Breast epithelium (tissue), 3 donors: ENCODE data around the gene LYSMD3.

Experiments used
- POLR2A ChIP-seq: fragments of 450-650 bp; IDR thresholded peaks from one replicate; pipeline ENCODE4 v1.6.1; 2016; ENCODE audit warnings: antibody characterized with exemption, mild to moderate bottlenecking, moderate library complexity
- POLR2AphosphoS5 ChIP-seq, 3 donors: sonication (generic); formaldehyde crosslinking; IDR thresholded peaks; one replicate each; pipeline ENCODE4 v1.6.1; 2017; ENCODE audit warnings: antibody characterized with exemption in 3 of 3
- TF ChIP-seq, protein P1 (sequence below), 3 donors: fragments of 450-650 bp; IDR thresholded peaks; one replicate each; pipeline ENCODE4 v1.5.1; 2016 to 2017; ENCODE audit warnings: antibody characterized with exemption in 3 of 3, mild to moderate bottlenecking in 3 of 3, moderate library complexity in 3 of 3

DNA sequence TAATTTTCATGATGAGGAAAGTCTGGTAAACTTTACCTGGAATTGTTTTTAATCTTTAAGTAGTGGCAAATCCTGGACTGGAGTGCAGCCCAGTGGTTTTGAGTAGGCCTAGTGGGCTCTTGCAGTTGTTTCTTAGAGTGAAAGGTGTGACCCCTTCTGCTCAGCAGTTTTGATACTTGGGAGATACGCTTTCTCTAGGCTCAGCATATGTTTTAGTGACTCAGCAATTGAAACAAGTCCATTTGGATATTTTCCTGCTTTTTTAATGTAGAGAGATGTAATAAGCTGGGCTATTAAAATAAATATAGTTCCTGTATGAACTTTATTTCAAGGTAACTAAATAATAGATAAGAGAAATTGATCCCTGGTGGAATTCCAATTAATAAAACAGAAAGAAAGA, 48.7 kb downstream of the LYSMD3 start:
- TF ChIP-seq, protein P1, sequence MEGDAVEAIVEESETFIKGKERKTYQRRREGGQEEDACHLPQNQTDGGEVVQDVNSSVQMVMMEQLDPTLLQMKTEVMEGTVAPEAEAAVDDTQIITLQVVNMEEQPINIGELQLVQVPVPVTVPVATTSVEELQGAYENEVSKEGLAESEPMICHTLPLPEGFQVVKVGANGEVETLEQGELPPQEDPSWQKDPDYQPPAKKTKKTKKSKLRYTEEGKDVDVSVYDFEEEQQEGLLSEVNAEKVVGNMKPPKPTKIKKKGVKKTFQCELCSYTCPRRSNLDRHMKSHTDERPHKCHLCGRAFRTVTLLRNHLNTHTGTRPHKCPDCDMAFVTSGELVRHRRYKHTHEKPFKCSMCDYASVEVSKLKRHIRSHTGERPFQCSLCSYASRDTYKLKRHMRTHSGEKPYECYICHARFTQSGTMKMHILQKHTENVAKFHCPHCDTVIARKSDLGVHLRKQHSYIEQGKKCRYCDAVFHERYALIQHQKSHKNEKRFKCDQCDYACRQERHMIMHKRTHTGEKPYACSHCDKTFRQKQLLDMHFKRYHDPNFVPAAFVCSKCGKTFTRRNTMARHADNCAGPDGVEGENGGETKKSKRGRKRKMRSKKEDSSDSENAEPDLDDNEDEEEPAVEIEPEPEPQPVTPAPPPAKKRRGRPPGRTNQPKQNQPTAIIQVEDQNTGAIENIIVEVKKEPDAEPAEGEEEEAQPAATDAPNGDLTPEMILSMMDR (IDR thresholded peaks at IDR 0.05), result no peak
- TF ChIP-seq POLR2A (no peak), POLR2AphosphoS5 (IDR thresholded peaks at IDR 0.05) (no peak)
